ENCODE measurements around the gene MEGF8. TPM values are rescaled to one million over a fixed set of nuclear protein-coding genes. Genes with fewer than 3 reads are reported as not detected.
A peak's percentile ranks its signal among the peaks of the same experiment; 100 is the strongest.

Gene MEGF8
- total and polyA plus RNA-seq, 2 of the 13 experiments (the other 11 are each of a cell fraction or from before 2014, with no cell fraction given), result 4.0 to 8.8 TPM

DNA sequence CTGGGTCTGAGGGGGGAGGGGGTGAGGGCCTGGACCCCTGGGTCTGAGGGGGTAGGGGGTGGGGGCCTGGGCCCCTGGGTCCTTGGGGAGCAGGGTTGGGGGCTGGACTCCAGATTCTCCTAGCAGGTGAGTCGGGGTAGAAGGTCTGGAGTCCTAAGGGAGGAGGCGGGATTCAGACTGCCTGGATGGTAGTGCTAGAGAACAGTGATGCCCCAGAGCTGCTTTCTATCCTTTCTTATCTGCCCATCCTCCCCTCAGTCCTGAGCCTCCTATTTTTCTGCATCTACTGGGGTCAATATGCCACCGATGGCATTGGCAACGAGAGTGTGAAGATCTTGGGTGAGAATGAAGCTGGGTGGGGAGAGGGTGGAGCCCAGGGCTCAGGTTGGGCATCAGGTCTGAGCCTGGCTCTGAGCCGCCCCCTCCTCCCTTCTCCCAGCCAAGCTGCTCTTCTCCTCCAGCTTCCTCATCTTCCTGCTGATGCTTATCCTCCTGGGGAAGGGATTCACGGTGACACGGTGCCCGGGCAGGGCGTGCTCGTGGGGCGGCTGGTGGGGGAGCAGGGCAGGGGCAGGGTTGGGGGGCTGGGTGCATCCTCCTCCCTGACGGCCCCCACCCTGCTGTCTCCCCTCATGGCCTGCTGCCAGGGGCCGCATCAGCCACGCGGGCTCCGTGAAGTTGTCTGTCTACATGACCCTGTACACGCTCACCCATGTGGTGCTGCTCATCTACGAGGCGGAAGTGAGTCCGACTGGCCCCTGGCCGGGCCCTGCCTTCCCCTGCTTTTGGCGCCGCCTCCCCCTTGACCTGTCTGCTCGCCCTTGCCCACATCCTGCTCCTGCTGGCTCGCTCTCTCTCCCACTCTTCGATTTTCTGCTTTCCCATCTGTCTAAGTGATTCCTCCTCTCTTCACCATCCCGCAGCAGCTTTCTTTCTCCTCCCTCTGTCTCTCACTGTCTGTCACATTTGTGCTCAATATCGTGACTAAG, 8.9 kb upstream of the MEGF8 start (continued):
- TF ChIP-seq NFAT5 (CRISPR knock-in tag; IDR thresholded peaks at IDR 0.05), result no peak
- TF ChIP-seq NCOA5 (CRISPR knock-in tag; IDR thresholded peaks at IDR 0.05), result no peak
- TF ChIP-seq TCF7L2 (IDR thresholded peaks at IDR 0.05; ENCODE audit: low read depth, low read length), result no peak
- TF ChIP-seq, protein P1, sequence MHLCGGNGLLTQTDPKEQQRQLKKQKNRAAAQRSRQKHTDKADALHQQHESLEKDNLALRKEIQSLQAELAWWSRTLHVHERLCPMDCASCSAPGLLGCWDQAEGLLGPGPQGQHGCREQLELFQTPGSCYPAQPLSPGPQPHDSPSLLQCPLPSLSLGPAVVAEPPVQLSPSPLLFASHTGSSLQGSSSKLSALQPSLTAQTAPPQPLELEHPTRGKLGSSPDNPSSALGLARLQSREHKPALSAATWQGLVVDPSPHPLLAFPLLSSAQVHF (CRISPR knock-in tag; IDR thresholded peaks at IDR 0.05), result no peak
- TF ChIP-seq ADNP (CRISPR knock-in tag; IDR thresholded peaks at IDR 0.05), result no peak
- 0 out of 2 replicates have a peak, but pooled peaks have one; percentile 17 for TF ChIP-seq ZNF768 (CRISPR knock-in tag; IDR thresholded peaks at IDR 0.05)
- TF ChIP-seq RBFOX2 (IDR thresholded peaks at IDR 0.05; ENCODE audit: low read depth, low read length), result peak; percentile 52; the same call in 1 of the 2 replicates
- TF ChIP-seq SUZ12 (IDR thresholded peaks at IDR 0.05; ENCODE audit: low read depth, low read length), result no peak
- TF ChIP-seq ZNF274 (CRISPR knock-in tag; IDR thresholded peaks at IDR 0.05), result no peak
- TF ChIP-seq POLR2AphosphoS5 (IDR thresholded peaks at IDR 0.05; ENCODE audit: low read depth, low read length), result no peak
- TF ChIP-seq THYN1 (CRISPR knock-in tag; IDR thresholded peaks at IDR 0.05; ENCODE audit: borderline replicate concordance, low read depth), result no peak
- 0 out of 2 replicates have a peak, but pooled peaks have one; percentile 59 for TF ChIP-seq MIER3 (CRISPR knock-in tag; IDR thresholded peaks at IDR 0.05; ENCODE audit: borderline replicate concordance)
- TF ChIP-seq ZNF564 (CRISPR knock-in tag; IDR thresholded peaks at IDR 0.05), result no peak
- TF ChIP-seq YEATS2 (CRISPR knock-in tag; IDR thresholded peaks at IDR 0.05; ENCODE audit: borderline replicate concordance), result peak; percentile 51; the same call in 1 of the 2 replicates
- no peak for TF ChIP-seq ZNF160 (CRISPR knock-in tag; IDR thresholded peaks at IDR 0.05)
- TF ChIP-seq ZBTB7A (CRISPR knock-in tag; IDR thresholded peaks at IDR 0.05), result no peak; the same call in 1 of the 2 replicates
- TF ChIP-seq HNF4A (CRISPR knock-in tag; IDR thresholded peaks at IDR 0.05), result no peak
- no peak for TF ChIP-seq ZNF709 (CRISPR knock-in tag; IDR thresholded peaks at IDR 0.05)
- 0 out of 2 replicates have a peak, but pooled peaks have one; percentile 51 for TF ChIP-seq ZNF792 (CRISPR knock-in tag; IDR thresholded peaks at IDR 0.05)
- TF ChIP-seq, protein P2, sequence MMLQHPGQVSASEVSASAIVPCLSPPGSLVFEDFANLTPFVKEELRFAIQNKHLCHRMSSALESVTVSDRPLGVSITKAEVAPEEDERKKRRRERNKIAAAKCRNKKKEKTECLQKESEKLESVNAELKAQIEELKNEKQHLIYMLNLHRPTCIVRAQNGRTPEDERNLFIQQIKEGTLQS (CRISPR knock-in tag; IDR thresholded peaks at IDR 0.05), result no peak
- peak; percentile 44; the same call in 1 of the 2 replicates for TF ChIP-seq TFDP1 (CRISPR knock-in tag; IDR thresholded peaks at IDR 0.05; ENCODE audit: borderline replicate concordance)
- TF ChIP-seq WIZ (CRISPR knock-in tag; IDR thresholded peaks at IDR 0.05), result no peak
